H9 (cell line): ENCODE data around the gene PHF21A. TPM values are rescaled to one million over a fixed set of nuclear protein-coding genes. Genes with fewer than 3 reads are reported as not detected.

Source experiments
- DNase-seq: peaks from one replicate; pipeline ENCODE4 v3.0.0-alpha.2; 2017
- H2AFZ ChIP-seq: one replicate; pipeline ENCODE4 v1.6.1; 2013; ENCODE audit warnings: mild to moderate bottlenecking, low read length, control low read depth, moderate library complexity
- H2AK5ac ChIP-seq: 2 replicates; pipeline ENCODE4 v1.6.1; 2013; ENCODE audit warnings: low read length, control low read depth, mixed read lengths; ENCODE audit not compliant: insufficient read length
- H2BK120ac ChIP-seq: one replicate; pipeline ENCODE4 v1.6.1; 2013; ENCODE audit warnings: low read depth, mild to moderate bottlenecking, low read length, control low read depth, inconsistent platforms; ENCODE audit not compliant: poor library complexity, severe bottlenecking
- H2BK12ac ChIP-seq: 2 replicates; pipeline ENCODE4 v1.6.1; 2013; ENCODE audit warnings: low read length, control low read depth, mixed read lengths, low read depth; ENCODE audit not compliant: insufficient read length
- H2BK15ac ChIP-seq: 2 replicates; pipeline ENCODE4 v1.6.1; 2013; ENCODE audit warnings: low read depth, low read length, control low read depth
- H2BK20ac ChIP-seq: one replicate; pipeline ENCODE4 v1.6.1; 2013; ENCODE audit warnings: low read depth, mild to moderate bottlenecking, low read length, control low read depth, inconsistent platforms; ENCODE audit not compliant: poor library complexity, severe bottlenecking
- H2BK5ac ChIP-seq: 2 replicates; pipeline ENCODE4 v1.6.1; 2013; ENCODE audit warnings: low read length, control low read depth, mixed read lengths; ENCODE audit not compliant: insufficient read length
- H3K14ac ChIP-seq: 2 replicates; pipeline ENCODE4 v1.6.1; 2013; ENCODE audit warnings: low read length, control low read depth; ENCODE audit not compliant: insufficient read depth
- H3K18ac ChIP-seq: 2 replicates; pipeline ENCODE4 v1.6.1; 2013; ENCODE audit warnings: low read depth, mild to moderate bottlenecking, mixed read lengths, low read length, control low read depth; ENCODE audit not compliant: insufficient read length
- H3K23ac ChIP-seq: 2 replicates; pipeline ENCODE4 v1.6.1; 2013; ENCODE audit warnings: low read length, control low read depth, mixed read lengths, low read depth; ENCODE audit not compliant: insufficient read length
- H3K23me2 ChIP-seq: 2 replicates; pipeline ENCODE4 v1.6.1; 2013; ENCODE audit warnings: low read depth, mild to moderate bottlenecking, mixed read lengths, low read length, control low read depth; ENCODE audit not compliant: insufficient read length, poor library complexity, severe bottlenecking
- H3K27ac ChIP-seq: 2 replicates; pipeline ENCODE4 v1.5.1; 2013; ENCODE audit warnings: low read length, control low read depth, mixed read lengths, low read depth; ENCODE audit not compliant: insufficient read length
- H3K27me3 ChIP-seq: 2 replicates; pipeline ENCODE4 v1.6.1; 2013; ENCODE audit warnings: low read length, control low read depth, inconsistent platforms; ENCODE audit not compliant: insufficient read depth
- H3K4ac ChIP-seq: 2 replicates; pipeline ENCODE4 v1.6.1; 2013; ENCODE audit warnings: low read depth, mild to moderate bottlenecking, control low read depth, inconsistent platforms, low read length, moderate library complexity
- H3K4me1 ChIP-seq: 2 replicates; pipeline ENCODE4 v1.6.1; 2013; ENCODE audit warnings: low read length, control low read depth, inconsistent platforms; ENCODE audit not compliant: insufficient read depth
- H3K4me2 ChIP-seq: 2 replicates; pipeline ENCODE4 v1.6.1; 2013; ENCODE audit warnings: low read length, control low read depth, mixed read lengths; ENCODE audit not compliant: insufficient read length, insufficient read depth
- H3K56ac ChIP-seq: 2 replicates; pipeline ENCODE4 v1.6.1; 2013; ENCODE audit warnings: low read depth, mild to moderate bottlenecking, mixed read lengths, low read length, control low read depth; ENCODE audit not compliant: insufficient read length
- H3K79me1 ChIP-seq: 2 replicates; pipeline ENCODE4 v1.6.1; 2013; ENCODE audit warnings: low read depth, mild to moderate bottlenecking, moderate library complexity, low read length, control low read depth, inconsistent platforms; ENCODE audit not compliant: insufficient read depth, poor library complexity, severe bottlenecking
- H3K79me2 ChIP-seq: 2 replicates; pipeline ENCODE4 v1.6.1; 2013; ENCODE audit warnings: low read length, control low read depth, inconsistent platforms; ENCODE audit not compliant: insufficient read depth
- H3K9ac ChIP-seq: 2 replicates; pipeline ENCODE4 v1.6.1; 2013; ENCODE audit warnings: low read length, control low read depth, mixed read lengths; ENCODE audit not compliant: insufficient read length; ENCODE audit errors: extremely low read depth
- H3K9me3 ChIP-seq: one replicate; pipeline ENCODE4 v1.6.1; 2013; ENCODE audit warnings: low read depth, low read length, inconsistent platforms; ENCODE audit not compliant: control insufficient read depth
- H3T11ph ChIP-seq: one replicate; pipeline ENCODE4 v1.6.1; 2013; ENCODE audit warnings: mild to moderate bottlenecking, low read length, control low read depth, inconsistent platforms
- H4K20me1 ChIP-seq: one replicate; pipeline ENCODE4 v1.6.1; 2013; ENCODE audit not compliant: control insufficient read depth, insufficient read length, insufficient read depth
- H4K5ac ChIP-seq: 2 replicates; pipeline ENCODE4 v1.6.1; 2013; ENCODE audit warnings: low read depth, mild to moderate bottlenecking, mixed read lengths, low read length, control low read depth; ENCODE audit not compliant: insufficient read length
- H4K8ac ChIP-seq: replicated peaks from 2 replicates; pipeline ENCODE4 v1.6.1; 2013; ENCODE audit warnings: low read length, control low read depth, mixed read lengths, low read depth; ENCODE audit not compliant: insufficient read length
- H4K91ac ChIP-seq: 2 replicates; pipeline ENCODE4 v1.6.1; 2013; ENCODE audit warnings: low read depth, mild to moderate bottlenecking, moderate library complexity, mixed read lengths, low read length, control low read depth; ENCODE audit not compliant: insufficient read length
- H3K27ac Mint-ChIP-seq, 3 experiments: 2 replicates in 2 of 3; 3 replicates in 1 of 3; pipeline ENCODE4 v1.8.0; 2020 to 2021; ENCODE audit warnings: mixed read lengths in 3 of 3, mild to moderate bottlenecking in 1 of 3, moderate library complexity in 1 of 3
- H3K27me3 Mint-ChIP-seq: 2 replicates; pipeline ENCODE4 v1.8.0; 2021; ENCODE audit warnings: low read depth, mild to moderate bottlenecking, moderate library complexity, mixed read lengths
- H3K36me3 Mint-ChIP-seq, 3 experiments: 2 replicates in 2 of 3; 3 replicates in 1 of 3; pipeline ENCODE4 v1.8.0; 2020 to 2021; ENCODE audit warnings: low read depth in 3 of 3, mixed read lengths in 3 of 3; ENCODE audit not compliant: insufficient read depth in 1 of 3
- H3K4me1 Mint-ChIP-seq, 2 experiments: 2 replicates each; pipeline ENCODE4 v1.8.0; 2020; ENCODE audit warnings: mixed read lengths in 2 of 2
- H3K4me3 Mint-ChIP-seq, 2 experiments: 2 replicates in 1 of 2; 3 replicates in 1 of 2; pipeline ENCODE4 v1.8.0; 2020 to 2021; ENCODE audit warnings: mild to moderate bottlenecking in 2 of 2, mixed read lengths in 2 of 2, moderate library complexity in 1 of 2
- H3K9me3 Mint-ChIP-seq, 2 experiments: 2 replicates in 1 of 2; 3 replicates in 1 of 2; pipeline ENCODE4 v1.8.0; 2020; ENCODE audit warnings: mild to moderate bottlenecking in 2 of 2, mixed read lengths in 2 of 2, moderate library complexity in 1 of 2
- WGBS: extraction: QIAGEN DNeasy Blood & Tissue Kit; methylation state at CpG from one replicate; pipeline ENCODE4 v1.1.7; 2013; ENCODE audit warnings: missing lambda C conversion rate, low lambda C conversion rate, mixed read lengths; ENCODE audit not compliant: insufficient read length; ENCODE audit errors: extremely low coverage; 5-methylcytosine and 5-hydroxymethylcytosine counted together
- total RNA-seq: library from RNA; stranded (reverse); gene quantifications from 2 replicates; pipeline ENCODE4 v1.2.1, GENCODE V29; 2021
- TF ChIP-seq, protein P1 (sequence below): fragments of 200-600 bp; sonication (generic); conservative IDR thresholded peaks from 3 replicates; pipeline ENCODE4 v1.8.0; 2021; ENCODE audit warnings: antibody characterized with exemption, mild to moderate bottlenecking

The PHF21A gene
- total RNA-seq, 1 experiment from 2014 or later: 33.8 TPM

DNA sequence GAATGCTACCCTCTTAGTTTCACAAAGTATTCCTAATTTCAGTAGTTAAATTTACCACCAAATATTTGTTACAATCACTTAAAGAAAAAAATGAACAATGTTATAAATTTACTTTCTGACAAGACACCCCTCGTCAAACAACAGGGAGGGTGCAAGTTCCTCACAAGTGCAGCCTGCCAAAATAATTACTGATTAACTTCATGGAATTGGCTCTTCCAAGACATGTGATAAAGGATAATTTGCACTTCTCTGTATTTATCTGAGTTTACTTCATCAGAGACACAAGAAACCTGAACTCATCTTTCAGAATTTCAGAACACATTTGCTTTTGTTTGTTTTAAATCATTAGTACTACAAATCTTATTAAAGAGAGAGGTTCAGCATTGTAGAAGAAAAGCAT is 132.3 kb downstream of the PHF21A start:
- no peaks in the 10 kb centered on the region for H3K79me2 ChIP-seq
- no peak overlapping the region for H2AFZ ChIP-seq

More for the DNA sequence above, 132.3 kb downstream of the PHF21A start:
- H3K27me3 Mint-ChIP-seq: no peaks in the 10 kb centered on the region
- no peaks in the 10 kb centered on the region for H3K36me3 Mint-ChIP-seq
- H3K56ac ChIP-seq: no peak overlapping the region
- no peaks in the 10 kb centered on the region for H3K9me3 ChIP-seq
- no peak overlapping the region for H3K9ac ChIP-seq
- H4K91ac ChIP-seq: no peak overlapping the region
- H2BK12ac ChIP-seq: no peak overlapping the region
- H4K8ac ChIP-seq: no peak overlapping the region
- H2BK15ac ChIP-seq: no peak overlapping the region
- WGBS: no CpG with 5 or more reads among the region's 1 CpG
- H3T11ph ChIP-seq: no peak overlapping the region
- H3K4me3 Mint-ChIP-seq: no peak overlapping the region
- H3K9me3 Mint-ChIP-seq: no peaks in the 10 kb centered on the region
- TF ChIP-seq, protein P1, sequence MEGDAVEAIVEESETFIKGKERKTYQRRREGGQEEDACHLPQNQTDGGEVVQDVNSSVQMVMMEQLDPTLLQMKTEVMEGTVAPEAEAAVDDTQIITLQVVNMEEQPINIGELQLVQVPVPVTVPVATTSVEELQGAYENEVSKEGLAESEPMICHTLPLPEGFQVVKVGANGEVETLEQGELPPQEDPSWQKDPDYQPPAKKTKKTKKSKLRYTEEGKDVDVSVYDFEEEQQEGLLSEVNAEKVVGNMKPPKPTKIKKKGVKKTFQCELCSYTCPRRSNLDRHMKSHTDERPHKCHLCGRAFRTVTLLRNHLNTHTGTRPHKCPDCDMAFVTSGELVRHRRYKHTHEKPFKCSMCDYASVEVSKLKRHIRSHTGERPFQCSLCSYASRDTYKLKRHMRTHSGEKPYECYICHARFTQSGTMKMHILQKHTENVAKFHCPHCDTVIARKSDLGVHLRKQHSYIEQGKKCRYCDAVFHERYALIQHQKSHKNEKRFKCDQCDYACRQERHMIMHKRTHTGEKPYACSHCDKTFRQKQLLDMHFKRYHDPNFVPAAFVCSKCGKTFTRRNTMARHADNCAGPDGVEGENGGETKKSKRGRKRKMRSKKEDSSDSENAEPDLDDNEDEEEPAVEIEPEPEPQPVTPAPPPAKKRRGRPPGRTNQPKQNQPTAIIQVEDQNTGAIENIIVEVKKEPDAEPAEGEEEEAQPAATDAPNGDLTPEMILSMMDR: no peak
- H2AK5ac ChIP-seq: no peak overlapping the region
- H3K23ac ChIP-seq: no peak overlapping the region
- H3K27ac Mint-ChIP-seq: peak overlapping the region in 2 of 3 experiments; percentile 23 to 66; a peak in 1 of 7 replicates
- H4K20me1 ChIP-seq: no peaks in the 10 kb centered on the region
- no peaks in the 10 kb centered on the region for H3K27me3 ChIP-seq
- no peak overlapping the region for H3K14ac ChIP-seq
- no peak overlapping the region for H2BK5ac ChIP-seq
- H3K27ac ChIP-seq: no peak overlapping the region
- no peaks in the 10 kb centered on the region for H3K23me2 ChIP-seq
- H3K4me1 Mint-ChIP-seq: peaks cover 30 to 33% of the 10 kb centered on the region in 2 experiments
- no peak overlapping the region for H3K4me2 ChIP-seq
- H4K5ac ChIP-seq: no peak overlapping the region
- no peak for DNase-seq
- no peak overlapping the region for H2BK20ac ChIP-seq
- H3K18ac ChIP-seq: no peak overlapping the region
- no peak overlapping the region for H3K4ac ChIP-seq
- H2BK120ac ChIP-seq: no peak overlapping the region
- H3K4me1 ChIP-seq: peaks cover 5% of the 10 kb centered on the region; the same call in 1 of the 2 replicates
- no peaks in the 10 kb centered on the region for H3K79me1 ChIP-seq
